Activated naive CD8-positive, alpha-beta T cell treated with anti-CD3 and anti-CD28 coated beads, Interleukin-2, amount 10 ng/mL, durations not matched to agents 7 days and 5 days (primary cell): ENCODE results near the gene NAALADL2. TPM values are rescaled to one million over a fixed set of nuclear protein-coding genes. Genes with fewer than 3 reads are reported as not detected.
"Not testable (repeated sequence)": the region's sequence is repeated elsewhere in the genome, so short reads cannot be mapped to it uniquely, and the experiment has no call there.

Experiments
- ATAC-seq: fragments of 150-1000 bp; cut with Tn5 transposase; one replicate; pipeline ENCODE4 v1.10.0; 2021; ENCODE audit warnings: low read depth, moderate library complexity
- POLR2A ChIA-PET: fragments of 350-600 bp; sonication (Branson Sonifier 250); formaldehyde crosslinking; loops from one replicate; lab custom pipeline; 2021; ENCODE audit warnings: antibody characterized with exemption; lab: Charles Lee
- DNase-seq: peaks from one replicate; pipeline ENCODE4 v3.0.0; 2021
- H3K27ac Mint-ChIP-seq: one replicate; pipeline ENCODE4 v1.8.0; 2022; ENCODE audit warnings: mild to moderate bottlenecking, mixed read lengths
- H3K27me3 Mint-ChIP-seq: one replicate; pipeline ENCODE4 v1.8.0; 2022; ENCODE audit warnings: mild to moderate bottlenecking, moderate library complexity, mixed read lengths
- H3K36me3 Mint-ChIP-seq: one replicate; pipeline ENCODE4 v1.8.0; 2021; ENCODE audit warnings: mild to moderate bottlenecking, mixed read lengths
- H3K4me1 Mint-ChIP-seq: one replicate; pipeline ENCODE4 v1.8.0; 2021; ENCODE audit warnings: mixed read lengths
- H3K4me3 Mint-ChIP-seq: one replicate; pipeline ENCODE4 v1.8.0; 2022; ENCODE audit warnings: mild to moderate bottlenecking, moderate library complexity, mixed read lengths
- H3K9me3 Mint-ChIP-seq: one replicate; pipeline ENCODE4 v1.8.0; 2021; ENCODE audit warnings: mixed read lengths
- total RNA-seq, 2 experiments: library from RNA; stranded (reverse); gene quantifications; one replicate each; pipeline ENCODE4 v1.2.3, GENCODE V29; 2021

NAALADL2 gene
- total RNA-seq, 2 experiments from 2014 or later = not detected

- POLR2A ChIA-PET = no interaction called here
- Mint-ChIP-seq H3K27me3 (no peaks in the 10 kb centered on the region), H3K4me1 (no peaks in the 10 kb centered on the region), H3K9me3 (no peaks in the 10 kb centered on the region), H3K4me3 (no peak overlapping the region), H3K27ac (no peak overlapping the region), H3K36me3 (no peaks in the 10 kb centered on the region)
- no peak for ATAC-seq
- DNase-seq = no peak
Measured at GRCh38 chr3:175601521-175601920, 742.4 kb downstream of the NAALADL2 start.

GRCh38 chr3:175605851-175606250 is 746.7 kb downstream of the NAALADL2 start:
- no peaks in the 10 kb centered on the region for H3K36me3 Mint-ChIP-seq
- POLR2A ChIA-PET = no interaction called here
- H3K4me1 Mint-ChIP-seq = no peaks in the 10 kb centered on the region
- H3K27ac Mint-ChIP-seq = no peak overlapping the region
- no peak for ATAC-seq
- H3K4me3 Mint-ChIP-seq = no peak overlapping the region
- peaks cover 1% of the 10 kb centered on the region for H3K9me3 Mint-ChIP-seq
- H3K27me3 Mint-ChIP-seq = no peaks in the 10 kb centered on the region
- no peak for DNase-seq

DNA sequence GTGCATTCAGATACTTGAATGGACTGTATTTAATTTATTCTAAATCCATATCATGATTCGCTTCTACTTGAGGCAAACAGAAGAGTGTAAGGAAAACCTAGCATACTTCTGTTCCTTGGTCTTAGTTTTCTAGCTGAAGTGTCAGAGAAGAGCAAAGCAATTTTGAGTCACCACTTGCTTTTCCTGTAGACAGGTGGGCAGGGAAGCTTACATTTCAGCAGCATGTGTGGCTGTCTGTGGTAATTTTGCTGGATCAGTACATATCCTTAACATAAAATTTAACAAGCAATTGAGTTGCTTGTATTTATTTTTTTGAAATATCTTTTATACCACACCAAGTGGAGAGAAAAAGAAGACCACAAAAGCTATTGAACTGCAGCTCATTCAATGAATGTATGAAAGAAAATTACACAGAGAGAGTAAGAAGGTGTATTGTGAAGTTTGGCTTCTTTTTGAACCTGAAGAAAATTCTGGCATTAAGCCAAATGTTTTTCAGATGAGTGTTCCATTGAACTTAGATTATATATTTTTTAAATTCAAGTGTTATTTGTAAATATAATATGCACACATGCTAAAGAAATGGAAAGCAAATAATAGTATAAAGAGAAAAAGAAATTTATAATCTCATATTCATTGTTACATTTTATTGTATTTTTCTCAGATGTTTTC is 747.6 kb downstream of the NAALADL2 start:
- POLR2A ChIA-PET = no interaction called here
- peaks cover 1% of the 10 kb centered on the region for H3K9me3 Mint-ChIP-seq

DNA sequence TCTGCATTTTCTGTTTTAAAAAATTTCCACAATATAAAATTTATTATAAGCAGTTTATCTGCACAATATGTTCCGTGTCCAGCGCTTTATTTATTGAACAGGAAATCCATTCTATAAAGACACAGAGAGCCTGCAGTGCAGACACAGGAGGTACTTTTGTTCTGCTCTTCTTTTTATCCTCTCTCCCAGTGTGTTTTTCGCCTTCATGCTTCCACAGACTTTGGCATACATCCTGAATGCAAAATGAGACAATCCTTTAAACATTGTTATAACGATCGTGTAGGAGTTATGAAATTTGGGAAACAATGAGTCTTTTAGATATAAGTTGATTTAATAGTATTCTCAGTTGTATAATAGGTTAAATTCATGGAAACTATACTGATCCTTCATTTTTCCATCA is 749.2 kb downstream of the NAALADL2 start:
- DNase-seq (no peak), ATAC-seq (no peak)
- no peaks in the 10 kb centered on the region for H3K4me1 Mint-ChIP-seq
- H3K4me3 Mint-ChIP-seq = no peak overlapping the region
- POLR2A ChIA-PET = no interaction called here
- peaks cover 1% of the 10 kb centered on the region for H3K9me3 Mint-ChIP-seq
- no peaks in the 10 kb centered on the region for H3K27me3 Mint-ChIP-seq
- H3K27ac Mint-ChIP-seq = no peak overlapping the region
- no peaks in the 10 kb centered on the region for H3K36me3 Mint-ChIP-seq

More for the DNA sequence above, 747.6 kb downstream of the NAALADL2 start:
- DNase-seq (no peak), ATAC-seq (no peak)
- Mint-ChIP-seq H3K4me3 (no peak overlapping the region), H3K36me3 (no peaks in the 10 kb centered on the region), H3K27me3 (no peaks in the 10 kb centered on the region), H3K27ac (no peak overlapping the region), H3K4me1 (no peaks in the 10 kb centered on the region)

GRCh38 chr3:175608911-175609310 is 749.8 kb downstream of the NAALADL2 start:
- no peak overlapping the region for H3K27ac Mint-ChIP-seq
- DNase-seq (no peak), ATAC-seq (no peak)
- POLR2A ChIA-PET = no interaction called here
- peaks cover 1% of the 10 kb centered on the region for H3K9me3 Mint-ChIP-seq
- H3K36me3 Mint-ChIP-seq = no peaks in the 10 kb centered on the region
- H3K27me3 Mint-ChIP-seq = no peaks in the 10 kb centered on the region
- no peaks in the 10 kb centered on the region for H3K4me1 Mint-ChIP-seq
- H3K4me3 Mint-ChIP-seq = no peak overlapping the region

DNA sequence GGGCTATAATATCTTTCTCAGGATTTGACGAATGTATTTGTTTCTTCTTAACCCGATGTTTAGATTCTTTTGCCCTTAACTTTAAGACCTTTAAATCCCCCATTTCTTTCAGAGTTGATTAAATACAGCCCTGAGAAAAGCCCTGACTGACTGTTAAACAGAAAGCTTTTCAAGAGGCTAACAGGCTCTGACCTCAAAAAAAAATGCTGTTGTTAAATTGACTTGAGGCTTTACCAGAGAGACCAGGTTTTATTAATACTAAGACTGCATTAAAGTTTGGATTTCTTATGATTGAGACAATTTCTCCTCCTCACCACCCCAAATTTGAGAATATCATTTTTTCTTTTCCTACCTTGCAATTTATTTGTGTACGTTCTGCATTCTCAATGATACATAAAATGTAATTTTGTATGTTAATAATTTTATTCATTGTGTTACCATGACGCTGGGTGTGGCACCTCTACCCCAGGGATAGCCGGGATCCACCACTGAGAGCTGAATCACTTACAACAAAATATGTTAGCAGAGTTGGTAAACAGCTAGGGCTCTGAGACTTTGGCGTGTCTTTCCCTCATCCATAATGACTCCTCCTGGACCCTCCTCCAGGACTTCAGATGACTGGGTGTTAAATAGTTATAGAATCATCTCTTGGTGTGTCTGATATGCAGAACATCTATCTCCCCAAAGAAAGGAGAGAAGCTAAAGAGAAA is 753.5 kb downstream of the NAALADL2 start:
- no peak overlapping the region for H3K27ac Mint-ChIP-seq
- no peaks in the 10 kb centered on the region for H3K27me3 Mint-ChIP-seq
- ATAC-seq (no peak), DNase-seq (no peak)
- H3K9me3 Mint-ChIP-seq = peaks cover 1% of the 10 kb centered on the region
- no peaks in the 10 kb centered on the region for H3K36me3 Mint-ChIP-seq
- POLR2A ChIA-PET = no interaction called here
- no peaks in the 10 kb centered on the region for H3K4me1 Mint-ChIP-seq
- no peak overlapping the region for H3K4me3 Mint-ChIP-seq

DNA sequence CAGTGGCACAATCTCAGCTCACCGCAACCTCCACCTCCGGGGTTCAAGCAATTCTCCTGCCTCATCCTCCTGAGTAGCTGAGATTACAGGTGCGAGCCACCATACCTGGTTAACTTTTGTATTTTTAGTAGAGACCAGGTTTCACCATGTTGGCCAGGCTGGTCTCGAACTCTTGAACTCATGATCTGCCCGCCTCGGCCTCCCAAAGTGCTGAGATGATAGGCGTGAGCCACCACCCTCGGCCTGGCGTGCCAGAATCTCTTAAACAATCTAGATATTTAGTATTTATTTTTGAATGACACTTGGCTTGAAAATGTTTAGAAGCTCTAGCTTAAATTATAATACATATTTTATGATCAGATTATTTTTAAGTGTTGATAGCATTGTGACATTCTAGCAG is 755.0 kb downstream of the NAALADL2 start:
- ATAC-seq, H3K9me3 Mint-ChIP-seq, POLR2A ChIA-PET, DNase-seq, H3K27me3 Mint-ChIP-seq, H3K4me1 Mint-ChIP-seq, H3K27ac Mint-ChIP-seq, H3K36me3 Mint-ChIP-seq, H3K4me3 Mint-ChIP-seq: not testable (repeated sequence)

DNA sequence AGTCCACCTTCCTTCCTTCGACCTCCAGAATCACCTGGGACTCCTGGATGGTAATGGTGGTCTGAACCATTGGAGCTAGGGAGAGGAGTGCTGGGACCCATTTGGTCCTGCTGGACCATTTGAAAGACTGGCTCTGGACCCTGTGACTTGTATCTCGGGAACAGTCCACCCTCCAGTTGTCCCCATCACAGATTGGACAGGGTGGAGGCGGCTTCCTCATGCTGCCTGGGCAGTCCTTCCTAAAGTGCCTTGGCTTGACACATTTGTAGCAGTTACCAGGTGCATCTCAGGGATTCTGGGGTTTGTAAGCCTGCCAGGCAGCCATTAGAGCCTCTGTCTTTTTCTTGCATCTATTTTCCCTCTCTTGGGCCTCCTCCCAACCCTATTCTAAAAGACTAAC is 758.1 kb downstream of the NAALADL2 start:
- Mint-ChIP-seq H3K4me3 (no peak overlapping the region), H3K36me3 (no peaks in the 10 kb centered on the region), H3K9me3 (peaks cover 4% of the 10 kb centered on the region), H3K27ac (no peak overlapping the region), H3K4me1 (no peaks in the 10 kb centered on the region), H3K27me3 (no peaks in the 10 kb centered on the region)
- DNase-seq = no peak
- ATAC-seq = no peak
- POLR2A ChIA-PET = no interaction called here

DNA sequence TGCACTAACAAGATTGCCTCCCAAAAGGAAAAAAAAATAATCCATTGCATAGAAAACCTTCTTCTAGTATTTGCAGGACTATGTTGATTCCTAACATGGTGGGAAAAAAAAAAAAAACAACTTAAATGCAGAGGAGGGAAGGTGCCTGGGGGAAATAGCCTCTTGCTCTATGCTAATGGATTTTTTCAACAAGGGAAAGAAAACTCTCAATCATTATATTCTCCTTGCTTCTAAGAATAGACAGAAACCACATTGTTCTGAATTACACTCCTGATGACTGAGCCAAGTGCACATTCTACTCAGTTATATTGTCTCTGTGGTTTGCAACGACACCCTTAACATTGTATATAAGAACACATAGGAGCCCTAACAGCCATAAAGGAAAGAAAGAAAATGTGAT is 760.2 kb downstream of the NAALADL2 start:
- Mint-ChIP-seq H3K36me3 (no peaks in the 10 kb centered on the region), H3K4me3 (no peak overlapping the region), H3K9me3 (peaks cover 4% of the 10 kb centered on the region), H3K27ac (no peak overlapping the region), H3K27me3 (no peaks in the 10 kb centered on the region), H3K4me1 (no peaks in the 10 kb centered on the region)
- DNase-seq (no peak), ATAC-seq (no peak)
- POLR2A ChIA-PET = no interaction called here

DNA sequence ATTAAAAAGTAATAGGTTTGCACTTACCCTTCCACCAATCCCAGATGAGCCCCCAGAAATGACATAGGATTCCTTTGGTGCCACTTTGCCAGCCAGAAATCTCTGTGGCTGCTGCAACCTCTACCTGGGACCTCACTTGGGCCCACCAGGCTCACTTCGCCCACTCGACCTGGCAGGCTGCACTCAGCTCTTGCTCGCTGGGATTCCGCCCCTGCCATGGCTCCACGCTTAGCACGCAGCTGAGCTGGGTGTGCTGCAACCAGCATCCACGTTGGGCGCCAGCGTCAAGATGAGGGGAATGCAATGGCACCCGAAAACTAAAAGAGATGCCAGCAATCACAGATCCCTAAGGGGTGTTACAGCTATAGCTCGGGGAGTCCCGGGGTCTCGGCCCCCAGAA is 761.0 kb downstream of the NAALADL2 start:
- ATAC-seq (no peak), DNase-seq (no peak)
- no peak overlapping the region for H3K27ac Mint-ChIP-seq
- POLR2A ChIA-PET = no interaction called here
- no peaks in the 10 kb centered on the region for H3K36me3 Mint-ChIP-seq
- no peaks in the 10 kb centered on the region for H3K4me1 Mint-ChIP-seq
- H3K4me3 Mint-ChIP-seq = no peak overlapping the region
- no peaks in the 10 kb centered on the region for H3K27me3 Mint-ChIP-seq
- peaks cover 4% of the 10 kb centered on the region for H3K9me3 Mint-ChIP-seq

GRCh38 chr3:175620532-175620931 is 761.4 kb downstream of the NAALADL2 start:
- H3K4me3 Mint-ChIP-seq = no peak overlapping the region
- no peak for ATAC-seq
- peaks cover 4% of the 10 kb centered on the region for H3K9me3 Mint-ChIP-seq
- DNase-seq = no peak
- H3K27me3 Mint-ChIP-seq = no peaks in the 10 kb centered on the region
- H3K27ac Mint-ChIP-seq = no peak overlapping the region
- no peaks in the 10 kb centered on the region for H3K4me1 Mint-ChIP-seq
- H3K36me3 Mint-ChIP-seq = no peaks in the 10 kb centered on the region
- POLR2A ChIA-PET = no interaction called here

DNA sequence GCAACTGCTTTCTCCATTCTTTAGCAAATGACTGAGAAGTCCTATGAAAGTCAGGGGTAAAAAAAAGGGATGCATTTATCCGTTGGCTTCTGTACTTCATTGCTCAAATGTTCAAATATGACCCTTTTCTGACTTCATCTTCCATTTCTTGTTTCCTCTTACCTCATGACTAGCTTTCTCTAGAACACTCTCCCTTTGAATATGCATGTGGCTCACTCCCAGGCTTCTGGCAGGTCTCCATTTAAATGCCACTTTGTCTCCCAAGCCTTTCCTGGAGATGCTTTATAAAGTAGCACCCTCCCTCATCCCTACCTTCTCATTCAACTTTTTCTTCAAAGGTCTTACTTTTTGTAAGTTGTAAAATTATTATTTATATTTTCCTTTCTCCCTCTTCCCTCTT is 781.8 kb downstream of the NAALADL2 start:
- H3K4me3 Mint-ChIP-seq = no peak overlapping the region
- H3K27me3 Mint-ChIP-seq = no peaks in the 10 kb centered on the region
- no peaks in the 10 kb centered on the region for H3K36me3 Mint-ChIP-seq
- ATAC-seq = no peak
- no peak for DNase-seq
- no peaks in the 10 kb centered on the region for H3K4me1 Mint-ChIP-seq
- no peaks in the 10 kb centered on the region for H3K9me3 Mint-ChIP-seq
- H3K27ac Mint-ChIP-seq = no peak overlapping the region
- POLR2A ChIA-PET = no interaction called here

GRCh38 chr3:175646865-175647264 is 787.7 kb downstream of the NAALADL2 start:
- H3K4me1 Mint-ChIP-seq = no peaks in the 10 kb centered on the region
- no peaks in the 10 kb centered on the region for H3K27me3 Mint-ChIP-seq
- ATAC-seq = no peak
- no peak for DNase-seq
- no peaks in the 10 kb centered on the region for H3K9me3 Mint-ChIP-seq
- no peak overlapping the region for H3K27ac Mint-ChIP-seq
- POLR2A ChIA-PET = no interaction called here
- no peak overlapping the region for H3K4me3 Mint-ChIP-seq
- H3K36me3 Mint-ChIP-seq = no peaks in the 10 kb centered on the region

- H3K27me3 Mint-ChIP-seq = no peaks in the 10 kb centered on the region
Measured at GRCh38 chr3:175648899-175649298, 789.8 kb downstream of the NAALADL2 start.

More at GRCh38 chr3:175648899-175649298, 789.8 kb downstream of the NAALADL2 start:
- Mint-ChIP-seq H3K4me1 (no peaks in the 10 kb centered on the region), H3K36me3 (no peaks in the 10 kb centered on the region), H3K4me3 (no peak overlapping the region), H3K9me3 (no peaks in the 10 kb centered on the region), H3K27ac (no peak overlapping the region)
- DNase-seq (no peak), ATAC-seq (no peak)
- POLR2A ChIA-PET = no interaction called here
